C4-2B (cell line): ENCODE results near the gene CACNB2.

ENCODE experiments used
- CTCF ChIP-seq: fragments of 450-650 bp; conservative IDR thresholded peaks from 2 replicates; pipeline ENCODE4 v1.5.1; 2017; ENCODE audit warnings: mild to moderate bottlenecking
- ZFX ChIP-seq: fragments of 450-650 bp; IDR thresholded peaks from 2 replicates; pipeline ENCODE4 v1.6.1; 2017

- no peak for TF ChIP-seq CTCF
- TF ChIP-seq ZFX, result no peak
Observed at GRCh38 chr10:18455086-18455884, 315.1 kb downstream of the CACNB2 start.
